D721Med (cell line): Measurements from ENCODE around the gene NDUFV1.

Experiments
- DNase-seq: peaks from one replicate; pipeline ENCODE4 v3.0.0; 2011; ENCODE audit warnings: low spot score; ENCODE audit not compliant: insufficient read length
- FAIRE-seq: peaks from 2 replicates; lab custom pipeline; 2011; peaks lifted over from hg19 to GRCh38; lab: Jason Lieb, UNC
- TF ChIP-seq, protein P1 (sequence below): IDR thresholded peaks from 2 replicates; pipeline ENCODE4 v1.5.1; 2012; ENCODE audit warnings: mild to moderate bottlenecking, control low read depth; ENCODE audit not compliant: insufficient read depth; ENCODE audit errors: missing control alignments

NDUFV1 gene

DNA sequence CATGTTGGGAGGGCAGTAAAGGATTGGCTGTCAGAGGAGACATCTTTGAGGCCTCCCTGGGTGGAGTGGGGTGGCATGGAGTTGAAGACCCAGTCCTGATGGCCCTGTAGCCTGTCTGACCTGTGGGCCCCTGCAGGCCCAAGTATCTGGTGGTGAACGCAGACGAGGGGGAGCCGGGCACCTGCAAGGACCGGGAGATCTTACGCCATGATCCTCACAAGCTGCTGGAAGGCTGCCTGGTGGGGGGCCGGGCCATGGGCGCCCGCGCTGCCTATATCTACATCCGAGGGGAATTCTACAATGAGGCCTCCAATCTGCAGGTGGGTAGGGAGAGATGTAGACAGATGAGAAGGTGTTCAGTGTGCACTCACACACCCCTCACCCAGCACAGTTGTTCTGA lies 2.6 kb downstream of the NDUFV1 start:
- DNase-seq = no peak
- TF ChIP-seq, protein P1, sequence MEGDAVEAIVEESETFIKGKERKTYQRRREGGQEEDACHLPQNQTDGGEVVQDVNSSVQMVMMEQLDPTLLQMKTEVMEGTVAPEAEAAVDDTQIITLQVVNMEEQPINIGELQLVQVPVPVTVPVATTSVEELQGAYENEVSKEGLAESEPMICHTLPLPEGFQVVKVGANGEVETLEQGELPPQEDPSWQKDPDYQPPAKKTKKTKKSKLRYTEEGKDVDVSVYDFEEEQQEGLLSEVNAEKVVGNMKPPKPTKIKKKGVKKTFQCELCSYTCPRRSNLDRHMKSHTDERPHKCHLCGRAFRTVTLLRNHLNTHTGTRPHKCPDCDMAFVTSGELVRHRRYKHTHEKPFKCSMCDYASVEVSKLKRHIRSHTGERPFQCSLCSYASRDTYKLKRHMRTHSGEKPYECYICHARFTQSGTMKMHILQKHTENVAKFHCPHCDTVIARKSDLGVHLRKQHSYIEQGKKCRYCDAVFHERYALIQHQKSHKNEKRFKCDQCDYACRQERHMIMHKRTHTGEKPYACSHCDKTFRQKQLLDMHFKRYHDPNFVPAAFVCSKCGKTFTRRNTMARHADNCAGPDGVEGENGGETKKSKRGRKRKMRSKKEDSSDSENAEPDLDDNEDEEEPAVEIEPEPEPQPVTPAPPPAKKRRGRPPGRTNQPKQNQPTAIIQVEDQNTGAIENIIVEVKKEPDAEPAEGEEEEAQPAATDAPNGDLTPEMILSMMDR = no peak
- FAIRE-seq = no peak

DNA sequence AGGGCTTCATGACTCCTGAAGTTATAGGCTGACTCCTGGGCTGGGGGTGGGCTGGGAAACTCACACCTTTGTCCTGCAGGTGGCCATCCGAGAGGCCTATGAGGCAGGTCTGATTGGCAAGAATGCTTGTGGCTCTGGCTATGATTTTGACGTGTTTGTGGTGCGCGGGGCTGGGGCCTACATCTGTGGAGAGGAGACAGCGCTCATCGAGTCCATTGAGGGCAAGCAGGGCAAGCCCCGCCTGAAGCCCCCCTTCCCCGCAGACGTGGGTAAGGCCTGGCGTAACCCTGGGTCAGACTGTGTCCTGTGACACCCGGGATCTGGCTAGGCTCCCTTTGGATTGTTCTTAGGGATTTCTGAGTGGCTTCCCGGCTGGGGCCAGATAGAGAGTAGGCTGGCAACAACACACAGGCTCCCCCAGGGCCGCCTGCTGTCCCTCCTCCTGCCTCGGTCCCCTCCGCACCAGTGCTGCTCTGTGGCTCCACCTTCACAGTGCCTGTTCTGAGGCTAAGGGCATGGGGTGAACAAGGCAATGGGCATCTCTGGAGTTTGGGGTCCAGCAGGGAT lies 3.6 kb downstream of the NDUFV1 start:
- TF ChIP-seq, protein P1 = no peak
- DNase-seq (no peak), FAIRE-seq (no peak)

DNA sequence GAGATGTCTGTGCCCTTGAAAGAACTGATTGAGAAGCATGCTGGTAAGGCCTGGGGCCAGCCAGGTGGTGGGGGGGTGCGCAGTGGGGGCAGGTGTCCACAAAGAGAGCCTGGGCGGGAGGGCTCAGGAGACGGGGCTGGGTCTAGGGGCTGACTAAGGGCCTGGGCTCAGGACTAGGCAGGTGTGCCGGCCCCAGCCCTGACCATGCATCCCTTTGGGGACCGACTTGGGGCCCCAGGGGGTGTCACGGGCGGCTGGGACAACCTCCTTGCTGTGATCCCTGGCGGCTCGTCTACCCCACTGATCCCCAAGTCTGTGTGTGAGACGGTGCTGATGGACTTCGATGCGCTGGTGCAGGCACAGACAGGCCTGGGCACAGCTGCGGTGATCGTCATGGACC lies 4.4 kb downstream of the NDUFV1 start:
- TF ChIP-seq, protein P1 = no peak
- FAIRE-seq (no peak), DNase-seq (no peak)

DNA sequence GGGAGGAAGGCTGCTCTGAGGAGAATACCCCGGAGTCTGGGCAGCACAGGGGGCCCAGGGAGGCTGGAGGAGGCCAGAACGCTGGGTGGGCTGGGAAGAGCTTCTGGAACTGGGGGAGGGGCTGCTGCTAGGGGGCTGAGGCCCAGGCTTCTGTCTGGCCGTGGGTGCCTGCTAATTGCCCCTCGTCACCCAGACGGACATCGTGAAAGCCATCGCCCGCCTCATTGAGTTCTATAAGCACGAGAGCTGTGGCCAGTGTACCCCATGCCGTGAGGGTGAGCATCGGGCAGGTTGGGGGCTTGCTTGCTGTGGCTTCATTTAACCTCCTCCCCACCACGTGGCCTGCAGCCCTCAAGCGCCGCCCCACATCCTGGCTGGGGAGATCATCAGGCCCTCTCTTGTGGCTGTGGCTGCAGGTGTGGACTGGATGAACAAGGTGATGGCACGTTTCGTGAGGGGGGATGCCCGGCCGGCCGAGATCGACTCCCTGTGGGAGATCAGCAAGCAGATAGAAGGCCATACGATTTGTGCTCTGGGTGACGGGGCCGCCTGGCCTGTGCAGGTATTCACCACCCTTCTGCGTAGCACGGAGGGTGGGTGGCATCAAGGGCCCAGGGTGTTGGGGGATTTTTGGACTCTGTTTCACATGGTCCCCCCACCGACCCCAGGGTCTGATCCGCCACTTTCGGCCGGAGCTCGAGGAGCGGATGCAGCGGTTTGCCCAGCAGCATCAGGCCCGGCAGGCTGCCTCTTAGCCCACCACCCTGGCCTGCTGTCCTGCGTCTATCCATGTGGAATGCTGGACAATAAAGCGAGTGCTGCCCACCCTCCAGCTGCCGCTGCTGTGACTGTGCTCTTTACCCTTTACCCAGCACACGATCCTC lies 5.2 kb downstream of the NDUFV1 start:
- TF ChIP-seq, protein P1 = no peak
- DNase-seq (no peak), FAIRE-seq (no peak)

DNA sequence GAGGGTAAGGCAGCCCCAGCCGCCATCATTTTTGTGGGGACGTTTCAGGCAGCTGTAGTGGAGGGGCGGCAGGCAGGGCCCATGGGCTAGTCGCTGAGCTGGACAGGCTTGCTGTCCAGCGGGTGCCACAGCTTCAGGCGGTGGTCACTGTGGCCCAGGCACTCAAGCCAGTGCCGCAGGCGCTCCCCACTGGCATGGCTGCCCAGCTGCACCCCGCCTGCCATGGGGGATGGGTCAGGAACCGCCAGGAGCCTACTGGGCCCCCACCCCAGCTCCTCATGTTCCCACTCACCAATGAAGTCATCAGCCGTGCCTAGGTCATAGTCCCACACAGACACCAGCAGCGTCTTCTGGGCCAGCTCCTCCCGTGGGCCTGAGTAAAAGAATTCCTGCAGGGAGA lies 6.0 kb downstream of the NDUFV1 start:
- TF ChIP-seq, protein P1 = no peak
- DNase-seq (no peak), FAIRE-seq (no peak)

DNA sequence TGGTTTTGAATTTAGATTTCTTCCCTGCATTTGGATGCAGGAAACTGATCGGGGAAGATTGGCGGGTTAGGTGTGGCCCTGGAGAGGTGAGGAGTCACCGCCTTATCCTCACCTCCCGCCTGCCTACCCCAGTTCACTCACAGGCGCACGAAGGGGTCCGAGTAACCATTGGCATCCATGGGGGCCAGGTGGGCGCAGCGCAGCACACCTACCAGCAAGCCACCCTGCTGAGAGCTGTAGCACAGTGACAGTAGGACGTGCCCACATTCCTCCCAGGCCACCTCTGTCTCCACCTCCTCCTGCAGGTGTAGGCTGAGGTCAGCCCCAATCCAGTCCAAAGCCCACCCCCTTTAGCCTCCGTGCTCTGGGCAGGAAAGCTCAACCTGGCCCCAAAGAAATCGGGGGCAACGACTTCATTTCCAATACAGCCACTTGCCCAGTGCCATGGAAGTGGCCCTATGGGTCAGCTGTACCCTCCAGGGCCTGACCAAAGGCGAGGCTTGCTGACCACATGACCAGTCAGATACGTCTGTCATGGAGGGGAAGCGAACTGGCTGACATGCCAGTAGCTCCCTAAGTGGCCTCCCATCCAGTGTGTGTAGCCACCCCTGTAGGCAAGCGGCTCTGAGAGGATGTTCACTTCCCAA lies 6.7 kb downstream of the NDUFV1 start:
- FAIRE-seq (no peak), DNase-seq (no peak)
- TF ChIP-seq, protein P1 = no peak
